HepG2 (cell line): ENCODE results near the gene PTGES3. TPM values are rescaled to one million over a fixed set of nuclear protein-coding genes. Genes with fewer than 3 reads are reported as not detected.
A peak's percentile ranks its signal among the peaks of the same experiment; 100 is the strongest.

Experiments
- AGO2 ChIP-seq: fragments of 200-400 bp; formaldehyde crosslinking; optimal IDR thresholded peaks from 2 replicates; pipeline ENCODE3; 2017; ENCODE audit warnings: mild to moderate bottlenecking, low read depth, low read length, moderate library complexity
- ELF1 ChIP-seq: sonication (generic); formaldehyde crosslinking; IDR thresholded peaks from 2 replicates; pipeline ENCODE4 v1.4.0; 2020; ENCODE audit warnings: missing genetic modification reagents
- ELF4 ChIP-seq: sonication (generic); formaldehyde crosslinking; IDR thresholded peaks from 2 replicates; pipeline ENCODE4 v1.5.0; 2020; ENCODE audit warnings: missing genetic modification reagents, mild to moderate bottlenecking, moderate library complexity, borderline replicate concordance
- FOXK1 ChIP-seq: sonication (generic); formaldehyde crosslinking; IDR thresholded peaks from 2 replicates; pipeline ENCODE4 v1.4.0; 2020; ENCODE audit warnings: low read depth, missing genetic modification reagents, borderline replicate concordance
- HNRNPLL ChIP-seq: fragments of 200-400 bp; formaldehyde crosslinking; IDR thresholded peaks from 2 replicates; pipeline ENCODE4 v1.6.1; 2017; ENCODE audit warnings: mild to moderate bottlenecking, low read depth, low read length; ENCODE audit not compliant: poor library complexity, severe bottlenecking
- SOX13 ChIP-seq, 3 experiments: fragments of 450-650 bp in 1 of 3; sonication (generic) in 1 of 3; formaldehyde crosslinking in 1 of 3; IDR thresholded peaks in 2 of 3; conservative IDR thresholded peaks in 1 of 3; 2 replicates each; pipeline versions ENCODE4 v1.5.0 to v1.6.1; 2016 to 2020; ENCODE audit warnings: antibody characterized with exemption in 1 of 3, mild to moderate bottlenecking in 1 of 3, missing compliant biosample characterization in 1 of 3, missing genetic modification reagents in 1 of 3, moderate library complexity in 1 of 3
- TCF12 ChIP-seq, 2 experiments: fragments of 450-650 bp in 1 of 2; sonication (generic) in 1 of 2; formaldehyde crosslinking in 1 of 2; IDR thresholded peaks; 2 replicates each; pipeline versions ENCODE4 v1.6.1 to v1.8.0; 2017 to 2022; ENCODE audit warnings: antibody characterized with exemption in 1 of 2, mild to moderate bottlenecking in 1 of 2, missing genetic modification reagents in 1 of 2, moderate library complexity in 1 of 2
- ZBTB21 ChIP-seq: sonication (generic); formaldehyde crosslinking; IDR thresholded peaks from 2 replicates; pipeline ENCODE4 v1.4.0; 2020; ENCODE audit warnings: missing genetic modification reagents
- ZNF235 ChIP-seq: sonication (generic); formaldehyde crosslinking; IDR thresholded peaks from 2 replicates; pipeline ENCODE4 v1.8.1; 2023; ENCODE audit warnings: mild to moderate bottlenecking, missing genetic modification reagents, borderline replicate concordance
- ZNF354B ChIP-seq: sonication (generic); formaldehyde crosslinking; IDR thresholded peaks from 2 replicates; pipeline ENCODE4 v1.8.0; 2022; ENCODE audit warnings: mild to moderate bottlenecking, missing genetic modification reagents
- ZNF558 ChIP-seq: sonication (generic); formaldehyde crosslinking; IDR thresholded peaks from 2 replicates; pipeline ENCODE4 v1.9.0; 2022; ENCODE audit warnings: mild to moderate bottlenecking, missing genetic modification reagents, borderline replicate concordance
- ZNF768 ChIP-seq: sonication (generic); formaldehyde crosslinking; IDR thresholded peaks from 2 replicates; pipeline ENCODE4 v1.4.0; 2020; ENCODE audit warnings: missing genetic modification reagents
- ZNF780A ChIP-seq: sonication (generic); formaldehyde crosslinking; IDR thresholded peaks from 2 replicates; pipeline ENCODE4 v1.8.0; 2022; ENCODE audit warnings: mild to moderate bottlenecking, missing genetic modification reagents, moderate library complexity
- polyA plus RNA-seq, 8 experiments: library from polyadenylated mRNA; depleted of rRNA in 3 of 8; stranded (reverse) in 7 of 8; unstranded in 1 of 8; fragments of >200 nt; fragmentation: Illumina TruSeq in 4 of 8; extraction: Trizol in 4 of 8; gene quantifications; 2 replicates each; pipeline versions ENCODE4 v1.2.1 to v1.2.3, GENCODE V29; 2011 to 2016; ENCODE audit warnings: low read depth in 4 of 8, missing spikeins in 1 of 8, mixed read lengths in 1 of 8; ENCODE audit not compliant: insufficient read depth in 1 of 8
- total RNA-seq, 5 experiments: library from RNA; depleted of rRNA; stranded (reverse); fragments of >200 nt; fragmentation: Illumina TruSeq; extraction: Trizol; gene quantifications; 2 replicates each; pipeline ENCODE4 v1.2.3, GENCODE V29; 2016; ENCODE audit warnings: low read depth in 1 of 5
- TF ChIP-seq, protein P1 (sequence below): IDR thresholded peaks from 2 replicates; pipeline ENCODE4 v1.4.0; 2020; ENCODE audit warnings: mild to moderate bottlenecking, missing genetic modification reagents
- TF ChIP-seq, protein P2 (sequence below): IDR thresholded peaks from 2 replicates; pipeline ENCODE4 v1.6.1; 2016; ENCODE audit warnings: mild to moderate bottlenecking, missing biosample characterization, missing genetic modification reagents
- TF ChIP-seq, protein P3 (sequence below): sonication (generic); formaldehyde crosslinking; IDR thresholded peaks from 2 replicates; pipeline ENCODE4 v1.5.0; 2020; ENCODE audit warnings: mild to moderate bottlenecking, missing genetic modification reagents, moderate library complexity
- TF ChIP-seq, protein P4 (sequence below): sonication (generic); formaldehyde crosslinking; IDR thresholded peaks from 2 replicates; pipeline ENCODE4 v1.4.0; 2020; ENCODE audit warnings: mild to moderate bottlenecking, missing genetic modification reagents
- TF ChIP-seq, protein P5 (sequence below): sonication (generic); formaldehyde crosslinking; conservative IDR thresholded peaks from 2 replicates; pipeline ENCODE4 v1.8.1; 2023; ENCODE audit warnings: missing genetic modification reagents

PTGES3 gene
- total and polyA plus RNA-seq, 2 of the 13 experiments (the other 11 are each of a cell fraction or from before 2014, with no cell fraction given), result 54.4 to 159 TPM

DNA sequence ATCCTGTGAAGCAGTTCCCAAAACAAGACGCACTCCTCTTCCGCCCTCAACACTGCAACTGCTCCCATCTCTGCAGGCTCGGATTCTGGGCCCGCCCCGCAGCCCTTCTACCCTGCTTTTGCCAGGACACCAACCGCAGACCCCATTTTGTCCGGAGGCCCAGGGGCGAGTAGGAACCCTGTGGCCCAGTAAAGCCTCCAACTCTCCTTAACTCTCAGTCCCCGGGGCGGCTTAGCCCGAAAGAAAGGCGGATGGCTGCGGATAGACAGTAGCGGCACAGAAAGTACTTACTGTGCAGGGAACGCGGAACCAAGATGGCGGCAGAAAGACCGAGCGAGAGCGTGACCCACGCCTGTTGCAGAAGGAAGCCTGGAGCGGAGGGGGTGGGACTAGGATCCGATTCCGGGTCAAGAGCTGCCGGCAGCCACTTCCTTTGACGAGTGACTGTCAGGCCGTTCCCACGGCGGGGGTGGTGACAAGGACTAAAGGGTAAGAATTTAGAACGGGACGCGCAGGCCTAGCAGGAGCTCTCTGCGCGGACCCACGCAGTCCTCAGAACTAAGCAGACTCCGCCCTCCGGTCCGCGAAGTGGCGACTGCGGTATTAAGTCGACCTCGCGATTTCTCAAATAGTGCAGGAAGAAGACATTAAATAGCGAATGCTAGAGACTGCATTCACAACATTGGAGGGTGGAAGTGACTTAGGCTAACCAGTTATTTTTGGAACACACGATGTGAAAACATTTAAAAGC, 37.1 kb upstream of the PTGES3 start, which contains the start of gene NACA (continued):
- TF ChIP-seq TCF12 (IDR thresholded peaks at IDR 0.05) (no peak), TCF12 (CRISPR knock-in tag; IDR thresholded peaks at IDR 0.05) (peak; percentile 75; the same call in 1 of the 2 replicates), SOX13 (IDR thresholded peaks at IDR 0.05) (no peak), SOX13 (CRISPR knock-in tag; conservative IDR thresholded peaks at IDR 0.05 in 1 of 2, IDR thresholded peaks at IDR 0.05 in 1 of 2) (peak in 1 of 2 experiments; percentile 36; a peak in 1 of 4 replicates), ZNF768 (CRISPR knock-in tag) (peak; percentile 62; the same call in 1 of the 2 replicates), ZNF558 (CRISPR knock-in tag) (peak; percentile 97), ZNF354B (no peak), ZNF235 (peak; percentile 89; the same call in 1 of the 2 replicates), AGO2 (peak; percentile 79), ZNF780A (no peak), ELF4 (CRISPR knock-in tag) (peak; percentile 67; the same call in 1 of the 2 replicates), ZBTB21 (CRISPR knock-in tag) (no peak; the same call in none of the 2 replicates), ELF1 (CRISPR knock-in tag) (peak; percentile 91), FOXK1 (peak; percentile 89; the same call in 1 of the 2 replicates), HNRNPLL (peak; percentile 69)
- TF ChIP-seq, protein P1, sequence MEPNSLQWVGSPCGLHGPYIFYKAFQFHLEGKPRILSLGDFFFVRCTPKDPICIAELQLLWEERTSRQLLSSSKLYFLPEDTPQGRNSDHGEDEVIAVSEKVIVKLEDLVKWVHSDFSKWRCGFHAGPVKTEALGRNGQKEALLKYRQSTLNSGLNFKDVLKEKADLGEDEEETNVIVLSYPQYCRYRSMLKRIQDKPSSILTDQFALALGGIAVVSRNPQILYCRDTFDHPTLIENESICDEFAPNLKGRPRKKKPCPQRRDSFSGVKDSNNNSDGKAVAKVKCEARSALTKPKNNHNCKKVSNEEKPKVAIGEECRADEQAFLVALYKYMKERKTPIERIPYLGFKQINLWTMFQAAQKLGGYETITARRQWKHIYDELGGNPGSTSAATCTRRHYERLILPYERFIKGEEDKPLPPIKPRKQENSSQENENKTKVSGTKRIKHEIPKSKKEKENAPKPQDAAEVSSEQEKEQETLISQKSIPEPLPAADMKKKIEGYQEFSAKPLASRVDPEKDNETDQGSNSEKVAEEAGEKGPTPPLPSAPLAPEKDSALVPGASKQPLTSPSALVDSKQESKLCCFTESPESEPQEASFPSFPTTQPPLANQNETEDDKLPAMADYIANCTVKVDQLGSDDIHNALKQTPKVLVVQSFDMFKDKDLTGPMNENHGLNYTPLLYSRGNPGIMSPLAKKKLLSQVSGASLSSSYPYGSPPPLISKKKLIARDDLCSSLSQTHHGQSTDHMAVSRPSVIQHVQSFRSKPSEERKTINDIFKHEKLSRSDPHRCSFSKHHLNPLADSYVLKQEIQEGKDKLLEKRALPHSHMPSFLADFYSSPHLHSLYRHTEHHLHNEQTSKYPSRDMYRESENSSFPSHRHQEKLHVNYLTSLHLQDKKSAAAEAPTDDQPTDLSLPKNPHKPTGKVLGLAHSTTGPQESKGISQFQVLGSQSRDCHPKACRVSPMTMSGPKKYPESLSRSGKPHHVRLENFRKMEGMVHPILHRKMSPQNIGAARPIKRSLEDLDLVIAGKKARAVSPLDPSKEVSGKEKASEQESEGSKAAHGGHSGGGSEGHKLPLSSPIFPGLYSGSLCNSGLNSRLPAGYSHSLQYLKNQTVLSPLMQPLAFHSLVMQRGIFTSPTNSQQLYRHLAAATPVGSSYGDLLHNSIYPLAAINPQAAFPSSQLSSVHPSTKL (CRISPR knock-in tag), result 0 out of 2 replicates have a peak, but pooled peaks have one; percentile 33
- TF ChIP-seq, protein P2, sequence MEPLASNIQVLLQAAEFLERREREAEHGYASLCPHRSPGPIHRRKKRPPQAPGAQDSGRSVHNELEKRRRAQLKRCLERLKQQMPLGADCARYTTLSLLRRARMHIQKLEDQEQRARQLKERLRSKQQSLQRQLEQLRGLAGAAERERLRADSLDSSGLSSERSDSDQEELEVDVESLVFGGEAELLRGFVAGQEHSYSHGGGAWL, result peak; percentile 63
- TF ChIP-seq, protein P3, sequence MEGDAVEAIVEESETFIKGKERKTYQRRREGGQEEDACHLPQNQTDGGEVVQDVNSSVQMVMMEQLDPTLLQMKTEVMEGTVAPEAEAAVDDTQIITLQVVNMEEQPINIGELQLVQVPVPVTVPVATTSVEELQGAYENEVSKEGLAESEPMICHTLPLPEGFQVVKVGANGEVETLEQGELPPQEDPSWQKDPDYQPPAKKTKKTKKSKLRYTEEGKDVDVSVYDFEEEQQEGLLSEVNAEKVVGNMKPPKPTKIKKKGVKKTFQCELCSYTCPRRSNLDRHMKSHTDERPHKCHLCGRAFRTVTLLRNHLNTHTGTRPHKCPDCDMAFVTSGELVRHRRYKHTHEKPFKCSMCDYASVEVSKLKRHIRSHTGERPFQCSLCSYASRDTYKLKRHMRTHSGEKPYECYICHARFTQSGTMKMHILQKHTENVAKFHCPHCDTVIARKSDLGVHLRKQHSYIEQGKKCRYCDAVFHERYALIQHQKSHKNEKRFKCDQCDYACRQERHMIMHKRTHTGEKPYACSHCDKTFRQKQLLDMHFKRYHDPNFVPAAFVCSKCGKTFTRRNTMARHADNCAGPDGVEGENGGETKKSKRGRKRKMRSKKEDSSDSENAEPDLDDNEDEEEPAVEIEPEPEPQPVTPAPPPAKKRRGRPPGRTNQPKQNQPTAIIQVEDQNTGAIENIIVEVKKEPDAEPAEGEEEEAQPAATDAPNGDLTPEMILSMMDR (CRISPR knock-in tag), result peak; percentile 24; the same call in 1 of the 2 replicates
- TF ChIP-seq, protein P4, sequence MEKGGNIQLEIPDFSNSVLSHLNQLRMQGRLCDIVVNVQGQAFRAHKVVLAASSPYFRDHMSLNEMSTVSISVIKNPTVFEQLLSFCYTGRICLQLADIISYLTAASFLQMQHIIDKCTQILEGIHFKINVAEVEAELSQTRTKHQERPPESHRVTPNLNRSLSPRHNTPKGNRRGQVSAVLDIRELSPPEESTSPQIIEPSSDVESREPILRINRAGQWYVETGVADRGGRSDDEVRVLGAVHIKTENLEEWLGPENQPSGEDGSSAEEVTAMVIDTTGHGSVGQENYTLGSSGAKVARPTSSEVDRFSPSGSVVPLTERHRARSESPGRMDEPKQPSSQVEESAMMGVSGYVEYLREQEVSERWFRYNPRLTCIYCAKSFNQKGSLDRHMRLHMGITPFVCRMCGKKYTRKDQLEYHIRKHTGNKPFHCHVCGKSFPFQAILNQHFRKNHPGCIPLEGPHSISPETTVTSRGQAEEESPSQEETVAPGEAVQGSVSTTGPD, result no peak
- TF ChIP-seq, protein P5, sequence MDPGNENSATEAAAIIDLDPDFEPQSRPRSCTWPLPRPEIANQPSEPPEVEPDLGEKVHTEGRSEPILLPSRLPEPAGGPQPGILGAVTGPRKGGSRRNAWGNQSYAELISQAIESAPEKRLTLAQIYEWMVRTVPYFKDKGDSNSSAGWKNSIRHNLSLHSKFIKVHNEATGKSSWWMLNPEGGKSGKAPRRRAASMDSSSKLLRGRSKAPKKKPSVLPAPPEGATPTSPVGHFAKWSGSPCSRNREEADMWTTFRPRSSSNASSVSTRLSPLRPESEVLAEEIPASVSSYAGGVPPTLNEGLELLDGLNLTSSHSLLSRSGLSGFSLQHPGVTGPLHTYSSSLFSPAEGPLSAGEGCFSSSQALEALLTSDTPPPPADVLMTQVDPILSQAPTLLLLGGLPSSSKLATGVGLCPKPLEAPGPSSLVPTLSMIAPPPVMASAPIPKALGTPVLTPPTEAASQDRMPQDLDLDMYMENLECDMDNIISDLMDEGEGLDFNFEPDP (CRISPR knock-in tag), result no peak
